Smooth muscle cell (in vitro differentiated cells): ENCODE data around the gene UBE2Q2. TPM values are rescaled to one million over a fixed set of nuclear protein-coding genes. Genes with fewer than 3 reads are reported as not detected.

ENCODE experiments used
- DNase-seq: peaks from one replicate; lab custom pipeline; 2025; ENCODE audit not compliant: unreplicated experiment; lab: John Stamatoyannopoulos, UW
- H2AFZ ChIP-seq: fragments of 200-600 bp; sonication (generic); 2 replicates; pipeline ENCODE4 v1.6.0; 2016; ENCODE audit warnings: antibody characterized with exemption, low read depth, mild to moderate bottlenecking
- H3F3A ChIP-seq: fragments of 200-600 bp; sonication (generic); 2 replicates; pipeline ENCODE4 v1.6.0; 2017; ENCODE audit warnings: antibody characterized with exemption, low read depth
- H3K27ac ChIP-seq: fragments of 200-600 bp; sonication (generic); 2 replicates; pipeline ENCODE4 v1.5.1; 2016; ENCODE audit warnings: low read depth, mild to moderate bottlenecking
- H3K27me3 ChIP-seq: fragments of 200-600 bp; sonication (generic); 2 replicates; pipeline ENCODE4 v1.6.1; 2016; ENCODE audit warnings: low read depth, mild to moderate bottlenecking
- H3K36me3 ChIP-seq: fragments of 200-600 bp; sonication (generic); 2 replicates; pipeline ENCODE4 v1.5.1; 2016; ENCODE audit warnings: low read depth
- H3K4me1 ChIP-seq: fragments of 200-600 bp; sonication (generic); 2 replicates; pipeline ENCODE4 v1.5.1; 2016; ENCODE audit warnings: low read depth
- H3K4me2 ChIP-seq: fragments of 200-600 bp; sonication (generic); 2 replicates; pipeline ENCODE4 v1.6.0; 2016; ENCODE audit warnings: mild to moderate bottlenecking
- H3K4me3 ChIP-seq: fragments of 200-600 bp; sonication (generic); 2 replicates; pipeline ENCODE4 v1.5.1; 2016; ENCODE audit warnings: mild to moderate bottlenecking
- H3K79me2 ChIP-seq: fragments of 200-600 bp; sonication (generic); 2 replicates; pipeline ENCODE4 v1.6.0; 2016; ENCODE audit warnings: low read depth, mild to moderate bottlenecking
- H3K9ac ChIP-seq: fragments of 200-600 bp; sonication (generic); 2 replicates; pipeline ENCODE4 v1.6.0; 2016; ENCODE audit warnings: low read depth
- H3K9me3 ChIP-seq: fragments of 200-600 bp; sonication (generic); replicated peaks from 2 replicates; pipeline ENCODE4 v1.5.1; 2016; ENCODE audit warnings: low read depth
- H4K20me1 ChIP-seq: fragments of 200-600 bp; sonication (generic); 2 replicates; pipeline ENCODE4 v1.6.0; 2016; ENCODE audit warnings: low read depth
- CTCF ChIP-seq: fragments of 200-600 bp; sonication (generic); IDR thresholded peaks from 2 replicates; pipeline ENCODE4 v1.5.1; 2017; ENCODE audit warnings: borderline replicate concordance, mild to moderate bottlenecking, antibody characterized with exemption; ENCODE audit not compliant: insufficient read depth, poor library complexity, severe bottlenecking
- WGBS: methylation state at CpG from one replicate; pipeline ENCODE4 v1.1.7; 2016; ENCODE audit warnings: low lambda C conversion rate; 5-methylcytosine and 5-hydroxymethylcytosine counted together
- polyA plus RNA-seq: library from polyadenylated mRNA; unstranded; fragments of >200 nt; fragmentation: Nextera tagmentation; extraction: Ambion mirVana; gene quantifications from 2 replicates; pipeline ENCODE4 v1.2.1, GENCODE V29; 2016
- total RNA-seq: library from RNA; depleted of rRNA; stranded (reverse); fragments of >200 nt; gene quantifications from 2 replicates; pipeline ENCODE4 v1.2.3, GENCODE V29; 2014

The UBE2Q2 gene
- total and polyA plus RNA-seq, 2 experiments from 2014 or later = 32.6 to 44.7 TPM

GRCh38 chr15:75827691-75828090 is 15.6 kb upstream of the UBE2Q2 start:
- Histone ChIP-seq H3K4me3 (no peak overlapping the region), H3K79me2 (no peaks in the 10 kb centered on the region), H3K9ac (no peak overlapping the region), H3K36me3 (no peaks in the 10 kb centered on the region), H3K27ac (no peak overlapping the region), H2AFZ (no peak overlapping the region), H4K20me1 (no peaks in the 10 kb centered on the region), H3K27me3 (no peaks in the 10 kb centered on the region), H3K9me3 (no peaks in the 10 kb centered on the region), H3K4me1 (peaks cover 33% of the 10 kb centered on the region), H3K4me2 (no peak overlapping the region), H3F3A (no peaks in the 10 kb centered on the region)
- WGBS = 47% methylated on average over 3 of the region's 3 CpGs
- no peak for DNase-seq
- no peak for TF ChIP-seq CTCF

DNA sequence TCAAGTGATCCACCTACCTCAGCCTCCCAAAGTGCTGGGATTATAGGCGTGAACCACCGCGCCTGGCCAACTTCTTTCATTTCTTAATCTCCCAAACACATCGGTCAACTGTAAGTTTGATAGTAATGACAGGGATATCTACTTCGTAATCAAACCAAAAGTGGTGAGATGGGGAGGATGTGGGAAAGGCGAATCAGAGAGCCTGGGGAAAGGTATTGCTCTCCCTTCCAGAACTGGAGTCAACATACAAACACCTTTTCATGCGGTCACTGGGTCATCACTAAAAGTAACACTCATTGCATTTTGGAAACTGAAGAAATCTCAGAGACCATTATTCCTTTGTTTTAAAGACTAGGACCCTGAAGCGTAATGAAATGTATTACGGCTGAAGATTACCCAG is 14.8 kb upstream of the UBE2Q2 start:
- Histone ChIP-seq H3K36me3 (no peaks in the 10 kb centered on the region), H2AFZ (no peak overlapping the region), H3K79me2 (no peaks in the 10 kb centered on the region), H3K4me2 (no peak overlapping the region), H3K9ac (no peak overlapping the region), H3K27me3 (no peaks in the 10 kb centered on the region), H4K20me1 (no peaks in the 10 kb centered on the region), H3F3A (no peaks in the 10 kb centered on the region), H3K4me3 (no peak overlapping the region), H3K4me1 (peaks cover 37% of the 10 kb centered on the region), H3K9me3 (no peaks in the 10 kb centered on the region), H3K27ac (no peak overlapping the region)
- no peak for TF ChIP-seq CTCF
- 96% methylated on average over 9 of the region's 9 CpGs for WGBS
- DNase-seq = no peak

DNA sequence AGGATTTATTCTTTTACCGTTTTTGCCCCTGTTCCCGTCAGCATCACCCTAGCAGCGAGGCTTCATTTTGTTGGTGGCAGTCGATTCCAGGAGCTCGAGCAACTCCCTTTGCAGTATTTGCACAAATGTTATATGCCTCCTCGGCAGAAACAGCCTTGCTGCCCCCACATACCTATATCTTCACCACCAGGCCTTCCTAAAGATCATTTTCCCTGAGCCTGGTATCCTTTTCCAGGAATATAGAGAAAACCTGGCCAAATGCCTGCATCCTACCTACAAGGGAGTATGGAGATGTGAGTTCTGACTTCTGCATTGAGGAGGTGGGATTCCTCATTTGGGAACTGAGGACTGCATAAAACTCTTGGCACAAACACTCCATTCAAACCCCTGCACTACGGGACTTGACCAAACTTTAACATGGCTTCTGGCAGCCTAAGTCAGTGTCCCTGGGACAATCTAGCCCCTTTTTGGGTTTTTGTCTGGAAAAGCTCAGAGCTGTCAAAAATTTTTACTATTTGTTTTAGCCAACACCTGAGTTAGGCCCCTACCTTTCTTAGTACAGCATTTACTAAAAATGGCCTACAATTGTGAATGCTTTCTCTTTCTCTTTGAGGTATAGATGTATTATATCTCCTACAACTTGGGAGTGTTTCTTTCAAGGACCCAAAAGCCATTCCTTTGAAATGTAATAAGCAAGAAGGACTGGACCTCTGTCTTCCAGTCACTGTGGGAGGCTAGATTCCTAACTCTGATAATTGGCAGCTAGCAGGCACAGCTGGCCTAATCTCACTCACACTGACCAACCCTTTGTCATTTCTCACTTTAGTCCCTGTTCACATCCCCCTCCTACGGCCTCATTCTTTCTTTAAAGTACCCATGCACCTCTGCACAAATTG is 12.1 kb upstream of the UBE2Q2 start:
- H3F3A ChIP-seq = no peaks in the 10 kb centered on the region
- no peaks in the 10 kb centered on the region for H4K20me1 ChIP-seq
- H3K9ac ChIP-seq = no peak overlapping the region
- H3K4me3 ChIP-seq = no peak overlapping the region
- no peaks in the 10 kb centered on the region for H3K27me3 ChIP-seq
- peaks cover 33% of the 10 kb centered on the region for H3K4me1 ChIP-seq
- WGBS = 78% methylated on average over 8 of the region's 8 CpGs
- no peak for DNase-seq
- H3K9me3 ChIP-seq = no peaks in the 10 kb centered on the region
- no peak overlapping the region for H2AFZ ChIP-seq
- H3K27ac ChIP-seq = no peak overlapping the region
- H3K4me2 ChIP-seq = no peak overlapping the region
- TF ChIP-seq CTCF = no peak
- H3K79me2 ChIP-seq = no peaks in the 10 kb centered on the region
- no peaks in the 10 kb centered on the region for H3K36me3 ChIP-seq

- no peak overlapping the region for H3K9ac ChIP-seq
- H3K79me2 ChIP-seq = no peaks in the 10 kb centered on the region
- DNase-seq = no peak
- no peak overlapping the region for H3K4me2 ChIP-seq
- no peak overlapping the region for H2AFZ ChIP-seq
- peaks cover 3% of the 10 kb centered on the region for H3F3A ChIP-seq
- H3K9me3 ChIP-seq = no peaks in the 10 kb centered on the region
- H3K36me3 ChIP-seq = no peaks in the 10 kb centered on the region
- WGBS = 63% methylated on average over 1 of the region's 1 CpG
- peaks cover 37% of the 10 kb centered on the region for H3K4me1 ChIP-seq
- H3K27me3 ChIP-seq = no peaks in the 10 kb centered on the region
- TF ChIP-seq CTCF = no peak
- no peak overlapping the region for H3K27ac ChIP-seq
- H3K4me3 ChIP-seq = no peak overlapping the region
- H4K20me1 ChIP-seq = no peaks in the 10 kb centered on the region
These were observed 11.5 kb upstream of the UBE2Q2 start for GRCh38 chr15:75831806-75832102.
